Left ventricle myocardium inferior (tissue), 1 donor: Measurements from ENCODE around the gene ZBTB45. TPM values are rescaled to one million over a fixed set of nuclear protein-coding genes. Genes with fewer than 3 reads are reported as not detected.

Experiments used
- DNase-seq: peaks from one replicate; pipeline ENCODE4 v3.0.0-alpha.2; 2020
- H3K27ac ChIP-seq: fragments of 200-600 bp; replicated peaks from 2 replicates; pipeline ENCODE4 v1.8.0; 2021
- H3K27me3 ChIP-seq: fragments of 200-600 bp; 2 replicates; pipeline ENCODE4 v1.8.0; 2021; ENCODE audit warnings: low read depth
- H3K36me3 ChIP-seq: fragments of 200-600 bp; 2 replicates; pipeline ENCODE4 v1.8.0; 2021
- H3K4me1 ChIP-seq: fragments of 200-600 bp; 2 replicates; pipeline ENCODE4 v1.8.0; 2021
- H3K4me3 ChIP-seq: fragments of 200-600 bp; 2 replicates; pipeline ENCODE4 v1.8.0; 2021; ENCODE audit warnings: mild to moderate bottlenecking, moderate library complexity
- H3K9me3 ChIP-seq: fragments of 200-600 bp; replicated peaks from 2 replicates; pipeline ENCODE4 v1.8.0; 2021
- CTCF ChIP-seq: fragments of 200-600 bp; IDR thresholded peaks from 2 replicates; pipeline ENCODE4 v1.8.0; 2021; ENCODE audit warnings: antibody characterized with exemption, mild to moderate bottlenecking, borderline replicate concordance
- intact Hi-C: fragments of 100-400 bp; cut with micrococcal nuclease; formaldehyde crosslinking; loops from one replicate; pipeline ENCODE4 v1.11.0; 2022
- total RNA-seq: library from RNA; stranded (reverse); fragmentation: NEBNext Ultra II Directional; extraction: Animal tissue kit (Norgen Biotek cat#: 25700); gene quantifications from one replicate; pipeline ENCODE4 v1.2.1, GENCODE V29; 2021
- donor health status: DM: no; HTN: yes; CAD: no; lungs with severe emphysema.

Gene ZBTB45
- total RNA-seq, 1 donor from 2014 or later: 10.2 TPM

GRCh38 chr19:58516246-58516836, 3.3 kb downstream of the ZBTB45 start:
- peaks cover 23% of the 10 kb centered on the region for H3K36me3 ChIP-seq
- peaks cover 73% of the 10 kb centered on the region for H3K4me1 ChIP-seq
- no peak overlapping the region for H3K4me3 ChIP-seq
- DNase-seq: no peak
- no peak overlapping the region for H3K27ac ChIP-seq
- TF ChIP-seq CTCF: no peak
- intact Hi-C loops: no loop called here
- no peaks in the 10 kb centered on the region for H3K27me3 ChIP-seq
- no peaks in the 10 kb centered on the region for H3K9me3 ChIP-seq

GRCh38 chr19:58515259-58515658, 4.4 kb downstream of the ZBTB45 start:
- H3K4me3 ChIP-seq: no peak overlapping the region
- no peak for TF ChIP-seq CTCF
- H3K27ac ChIP-seq: no peak overlapping the region
- H3K9me3 ChIP-seq: no peaks in the 10 kb centered on the region
- H3K27me3 ChIP-seq: no peaks in the 10 kb centered on the region
- DNase-seq: no peak
- peaks cover 23% of the 10 kb centered on the region for H3K36me3 ChIP-seq
- H3K4me1 ChIP-seq: peaks cover 67% of the 10 kb centered on the region
- intact Hi-C loops: no loop called here

- peak overlapping the region; percentile 78 for H3K27ac ChIP-seq
- no peak for TF ChIP-seq CTCF
- peak overlapping the region; percentile 66 for H3K4me3 ChIP-seq
These were observed 5.0 kb downstream of the ZBTB45 start for GRCh38 chr19:58514564-58515022.

GRCh38 chr19:58513694-58514563, 5.7 kb downstream of the ZBTB45 start:
- TF ChIP-seq CTCF: peak; percentile 93
- H3K9me3 ChIP-seq: no peaks in the 10 kb centered on the region
- peaks cover 56% of the 10 kb centered on the region for H3K4me1 ChIP-seq
- intact Hi-C loops: no loop called here
- H3K27ac ChIP-seq: peak overlapping the region; percentile 78
- H3K27me3 ChIP-seq: no peaks in the 10 kb centered on the region
- peaks cover 23% of the 10 kb centered on the region for H3K36me3 ChIP-seq
- H3K4me3 ChIP-seq: peak overlapping the region; percentile 66
- peak; percentile 88 for DNase-seq

More at GRCh38 chr19:58514564-58515022, 5.0 kb downstream of the ZBTB45 start:
- Histone ChIP-seq H3K4me1 (peaks cover 63% of the 10 kb centered on the region), H3K9me3 (no peaks in the 10 kb centered on the region), H3K27me3 (no peaks in the 10 kb centered on the region), H3K36me3 (peaks cover 23% of the 10 kb centered on the region)
- DNase-seq: no peak
- intact Hi-C loops: no loop called here

- Histone ChIP-seq H3K4me3 (no peak overlapping the region), H3K36me3 (peaks cover 23% of the 10 kb centered on the region), H3K27me3 (no peaks in the 10 kb centered on the region), H3K4me1 (peaks cover 49% of the 10 kb centered on the region), H3K9me3 (no peaks in the 10 kb centered on the region), H3K27ac (peak overlapping the region; percentile 78)
- no peak for DNase-seq
- no peak for TF ChIP-seq CTCF
- intact Hi-C loops: no loop called here
These were observed 6.4 kb downstream of the ZBTB45 start for GRCh38 chr19:58513213-58513693.
